Subcutaneous adipose tissue (tissue), 4 donors: ENCODE measurements around the gene ZNF267. TPM values are rescaled to one million over a fixed set of nuclear protein-coding genes. Genes with fewer than 3 reads are reported as not detected.

ENCODE experiments used
- total RNA-seq, 4 donors: library from RNA; depleted of rRNA; stranded (reverse); fragments of >200 nt; gene quantifications; one replicate each; pipeline ENCODE4 v1.1.0, GENCODE V29; 2016
- TF ChIP-seq, protein P1 (sequence below): fragments of 450-650 bp; IDR thresholded peaks from one replicate; pipeline ENCODE4 v1.5.1; 2016; ENCODE audit warnings: low read depth, mild to moderate bottlenecking, control low read depth, antibody characterized with exemption, moderate library complexity

ZNF267 gene
- 10 to 100 TPM in 3 of 4 donors, 1 to 10 TPM in 1; 10.0 to 22.1 (median 12.8) TPM for total RNA-seq

- TF ChIP-seq, protein P1, sequence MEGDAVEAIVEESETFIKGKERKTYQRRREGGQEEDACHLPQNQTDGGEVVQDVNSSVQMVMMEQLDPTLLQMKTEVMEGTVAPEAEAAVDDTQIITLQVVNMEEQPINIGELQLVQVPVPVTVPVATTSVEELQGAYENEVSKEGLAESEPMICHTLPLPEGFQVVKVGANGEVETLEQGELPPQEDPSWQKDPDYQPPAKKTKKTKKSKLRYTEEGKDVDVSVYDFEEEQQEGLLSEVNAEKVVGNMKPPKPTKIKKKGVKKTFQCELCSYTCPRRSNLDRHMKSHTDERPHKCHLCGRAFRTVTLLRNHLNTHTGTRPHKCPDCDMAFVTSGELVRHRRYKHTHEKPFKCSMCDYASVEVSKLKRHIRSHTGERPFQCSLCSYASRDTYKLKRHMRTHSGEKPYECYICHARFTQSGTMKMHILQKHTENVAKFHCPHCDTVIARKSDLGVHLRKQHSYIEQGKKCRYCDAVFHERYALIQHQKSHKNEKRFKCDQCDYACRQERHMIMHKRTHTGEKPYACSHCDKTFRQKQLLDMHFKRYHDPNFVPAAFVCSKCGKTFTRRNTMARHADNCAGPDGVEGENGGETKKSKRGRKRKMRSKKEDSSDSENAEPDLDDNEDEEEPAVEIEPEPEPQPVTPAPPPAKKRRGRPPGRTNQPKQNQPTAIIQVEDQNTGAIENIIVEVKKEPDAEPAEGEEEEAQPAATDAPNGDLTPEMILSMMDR: no peak
Observed at GRCh38 chr16:31873556-31874365, at the start of gene ZNF267. Gene ZNF267 (plus strand): TSS chr16:31873807. CDS start chr16:31873967, 160 bp downstream.

- TF ChIP-seq, protein P1: no peak
Observed at GRCh38 chr16:31833047-31833446, 40.6 kb upstream of the ZNF267 start.

DNA sequence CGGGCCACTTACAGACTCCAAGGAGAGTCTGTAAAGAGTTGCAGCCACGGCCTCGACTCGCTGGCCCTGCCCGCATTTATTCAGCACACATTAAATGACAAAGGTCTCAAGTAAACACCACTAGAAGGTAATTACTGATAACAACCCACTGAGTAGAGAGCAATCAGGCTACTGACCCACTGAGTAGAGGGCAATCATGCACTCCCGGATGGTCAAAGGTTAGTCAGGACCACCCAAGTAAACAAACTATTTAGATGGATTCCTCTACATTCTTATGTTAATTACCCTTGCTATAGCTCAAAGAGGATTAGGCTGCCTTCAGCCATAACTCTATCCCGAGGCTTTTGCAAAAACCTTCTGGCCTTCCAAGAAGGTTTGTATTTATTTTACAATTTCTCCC lies 30.7 kb upstream of the ZNF267 start:
- TF ChIP-seq, protein P1: no peak

- TF ChIP-seq, protein P1: no peak
Observed at GRCh38 chr16:31853291-31853690, 20.3 kb upstream of the ZNF267 start.

- TF ChIP-seq, protein P1: no peak
Observed at GRCh38 chr16:31860508-31860907, 13.1 kb upstream of the ZNF267 start.

GRCh38 chr16:31861455-31861854 lies 12.2 kb upstream of the ZNF267 start:
- TF ChIP-seq, protein P1: no peak

DNA sequence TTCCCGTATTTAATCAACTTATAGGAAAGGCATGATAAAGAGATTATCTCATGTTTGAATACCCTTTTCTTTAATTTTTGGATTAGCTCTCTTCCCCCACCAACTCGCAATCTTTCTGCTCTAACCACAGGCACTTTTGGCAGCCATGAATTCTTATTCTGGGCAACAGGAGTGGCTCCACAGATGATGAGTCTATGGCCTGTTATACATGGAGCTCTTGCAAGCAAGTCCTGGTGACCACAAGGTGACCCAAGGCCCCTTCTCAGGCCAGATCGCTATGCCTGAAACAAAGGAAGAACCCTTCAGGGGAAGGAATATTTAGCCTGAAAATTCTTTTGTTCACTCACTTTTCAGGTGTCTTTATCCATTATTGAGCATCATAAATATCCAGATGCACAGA lies 10.8 kb upstream of the ZNF267 start:
- TF ChIP-seq, protein P1: no peak
